Right renal cortex interstitium (tissue), 3 donors: Measurements from ENCODE around the gene JPT2. TPM values are rescaled to one million over a fixed set of nuclear protein-coding genes. Genes with fewer than 3 reads are reported as not detected.
A peak's percentile ranks its signal among the peaks of the same experiment; 100 is the strongest.

Experiments
- DNase-seq, 3 donors: peaks; one replicate each; pipeline ENCODE4 v3.0.0-alpha.2; 2013; ENCODE audit warnings: low read depth in 3 of 3, low spot score in 2 of 3
- polyA plus RNA-seq, 3 donors: library from polyadenylated mRNA; unstranded; fragments of 120-200 nt; gene quantifications; one replicate each; pipeline ENCODE4 v1.2.1, GENCODE V29; 2013; ENCODE audit not compliant: insufficient read length in 3 of 3

Gene JPT2
- polyA plus RNA-seq, 3 donors = 80.4 to 87.2 (median 81.1) TPM

GRCh38 chr16:1651094-1651973 is 26.7 kb upstream of the JPT2 start:
- peak in 1 of 3 donors; percentile 18 for DNase-seq

GRCh38 chr16:1651974-1652312 is 26.1 kb upstream of the JPT2 start:
- DNase-seq = peak in 1 of 3 donors; percentile 4

- DNase-seq = no peak
These were observed 25.1 kb upstream of the JPT2 start for GRCh38 chr16:1653023-1653422.

- DNase-seq = no peak
These were observed 23.4 kb upstream of the JPT2 start for GRCh38 chr16:1654505-1655268.

- no peak for DNase-seq
These were observed 22.7 kb upstream of the JPT2 start for GRCh38 chr16:1655269-1655807.

- no peak for DNase-seq
These were observed 21.9 kb upstream of the JPT2 start for GRCh38 chr16:1655909-1656807.

- DNase-seq = no peak
These were observed 21.1 kb upstream of the JPT2 start for GRCh38 chr16:1656808-1657617.

GRCh38 chr16:1657841-1658240 is 20.2 kb upstream of the JPT2 start:
- no peak for DNase-seq

- no peak for DNase-seq
These were observed 19.0 kb upstream of the JPT2 start for GRCh38 chr16:1659031-1659430.

GRCh38 chr16:1661826-1662225 is 16.3 kb upstream of the JPT2 start:
- no peak for DNase-seq

GRCh38 chr16:1662543-1662942 is 15.5 kb upstream of the JPT2 start:
- no peak for DNase-seq

- no peak for DNase-seq
These were observed 12.2 kb upstream of the JPT2 start for GRCh38 chr16:1665829-1666228.

- DNase-seq = no peak
These were observed 11.8 kb upstream of the JPT2 start for GRCh38 chr16:1666316-1666715.

GRCh38 chr16:1667271-1667670 is 10.8 kb upstream of the JPT2 start:
- DNase-seq = no peak

GRCh38 chr16:1667916-1668315 is 10.2 kb upstream of the JPT2 start:
- no peak for DNase-seq

GRCh38 chr16:1668612-1669319 is 9.3 kb upstream of the JPT2 start:
- DNase-seq = no peak

GRCh38 chr16:1669698-1670097 is 8.4 kb upstream of the JPT2 start:
- no peak for DNase-seq

GRCh38 chr16:1670371-1670770 is 7.7 kb upstream of the JPT2 start:
- no peak for DNase-seq

GRCh38 chr16:1670866-1671265 is 7.2 kb upstream of the JPT2 start:
- DNase-seq = no peak
